GM12865 (cell line): ENCODE results near the gene TGFA.

Source experiments
- DNase-seq: peaks from one replicate; pipeline ENCODE4 v3.0.0; 2010; ENCODE audit warnings: low read depth
- H3K4me3 ChIP-seq: 2 replicates; pipeline ENCODE4 v1.5.1; 2011; ENCODE audit warnings: mild to moderate bottlenecking, low read depth, low read length, control low read depth
- CTCF ChIP-seq: IDR thresholded peaks from 2 replicates; pipeline ENCODE4 v1.5.1; 2011; ENCODE audit warnings: low read length, control low read depth, low read depth, inconsistent platforms; ENCODE audit not compliant: insufficient read depth; ENCODE audit errors: missing control alignments

The TGFA gene

DNA sequence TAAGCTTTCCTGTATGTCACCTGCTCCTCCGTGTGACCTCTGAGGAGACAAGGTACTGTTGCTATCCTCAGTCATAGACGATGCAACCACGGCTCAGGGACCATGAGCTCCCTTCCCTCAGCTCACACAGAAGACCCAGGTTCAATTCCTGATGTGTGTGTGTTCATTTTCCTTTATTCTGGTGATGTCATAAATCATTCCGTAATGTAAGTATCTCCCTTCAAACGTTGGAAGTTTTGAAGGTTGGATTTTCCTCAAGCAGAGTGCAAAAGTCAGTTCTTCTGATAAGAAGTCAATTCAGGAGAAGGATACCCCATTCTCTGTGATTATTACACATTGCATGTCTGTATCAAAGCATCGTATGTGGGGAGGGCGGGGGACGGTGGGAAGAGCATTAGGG, 132.9 kb downstream of the TGFA start:
- TF ChIP-seq CTCF = no peak
- no peak for DNase-seq

GRCh38 chr2:70420143-70420542, 133.5 kb downstream of the TGFA start:
- no peak overlapping the region for H3K4me3 ChIP-seq
- DNase-seq = no peak
- no peak for TF ChIP-seq CTCF

More for the DNA sequence above, 132.9 kb downstream of the TGFA start:
- no peak overlapping the region for H3K4me3 ChIP-seq

- DNase-seq = peak; percentile 34
- TF ChIP-seq CTCF = no peak
- no peak overlapping the region for H3K4me3 ChIP-seq
Measured at GRCh38 chr2:70418514-70418913, 135.1 kb downstream of the TGFA start.

DNA sequence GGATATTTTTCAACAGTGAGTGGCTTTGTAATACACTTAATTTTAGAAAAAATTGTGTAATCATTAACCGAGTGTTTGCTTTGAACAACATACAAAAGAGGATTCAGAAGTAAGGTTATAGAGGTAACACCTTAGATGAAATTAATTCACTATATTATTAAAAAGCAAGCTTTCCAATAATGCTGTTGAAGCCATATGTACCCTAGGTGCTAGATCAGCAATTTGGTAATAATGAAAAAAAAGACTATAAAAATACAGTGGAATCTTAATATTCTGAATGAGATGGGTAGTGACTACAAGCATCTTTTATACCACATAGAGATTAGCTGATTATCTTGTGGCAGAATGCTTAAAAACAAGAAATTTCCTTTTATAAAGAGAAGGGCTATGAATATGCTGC, 136.6 kb downstream of the TGFA start:
- H3K4me3 ChIP-seq = no peak overlapping the region
- TF ChIP-seq CTCF = no peak
- DNase-seq = no peak

DNA sequence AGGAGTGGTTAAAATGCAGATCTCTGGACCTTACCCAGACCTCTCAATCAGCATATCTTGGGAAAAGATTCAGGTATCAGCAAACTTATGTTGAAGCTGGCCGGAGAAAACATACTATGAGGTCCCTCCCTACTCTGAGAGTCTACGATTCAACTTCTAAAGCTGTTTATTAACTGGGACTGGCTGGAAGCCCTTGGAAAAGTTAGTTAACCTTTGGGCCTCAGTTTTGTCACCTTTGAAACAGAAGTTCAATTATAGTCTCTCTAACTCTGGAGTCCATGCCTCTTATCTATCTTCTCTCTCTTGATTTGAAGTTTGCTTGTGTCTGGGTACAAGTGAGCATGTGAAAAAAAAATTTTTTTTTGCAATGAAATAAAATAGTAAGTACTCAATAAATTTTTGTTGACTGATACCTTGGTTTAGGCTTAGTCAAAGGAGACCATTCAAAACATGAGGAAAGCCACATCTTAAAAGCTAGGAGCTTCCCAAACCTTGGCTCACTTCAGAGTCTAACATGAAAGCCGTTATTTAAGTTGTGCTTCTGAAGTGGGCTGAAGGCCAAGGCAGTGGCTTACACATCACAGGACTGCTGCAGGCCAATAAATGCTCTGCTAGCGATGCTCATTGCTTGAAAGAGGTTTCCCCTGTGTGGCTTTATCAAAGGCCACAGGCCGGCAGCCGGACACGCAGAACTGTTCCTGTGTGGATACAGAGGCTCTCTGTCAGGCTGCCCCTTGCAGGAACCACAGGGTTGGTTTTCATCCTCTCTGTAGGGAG, 141.1 kb downstream of the TGFA start:
- H3K4me3 ChIP-seq = no peak overlapping the region
- no peak for TF ChIP-seq CTCF
- DNase-seq = no peak

GRCh38 chr2:70411483-70412125, 142.0 kb downstream of the TGFA start:
- no peak for DNase-seq
- TF ChIP-seq CTCF = no peak
- H3K4me3 ChIP-seq = no peak overlapping the region
